ENCODE measurements around the gene COL20A1. TPM values are rescaled to one million over a fixed set of nuclear protein-coding genes. Genes with fewer than 3 reads are reported as not detected.

Gene COL20A1
- polyA plus RNA-seq, 2 donors: not detected

- Histone ChIP-seq H3K36me3 (ENCODE audit: control insufficient read depth in 2 of 2, insufficient read depth in 2 of 2, low read length in 1 of 2) (no peaks in the 10 kb centered on the region), H3K4me1 (ENCODE audit: control insufficient read depth in 2 of 2, insufficient read depth in 2 of 2, low read length in 1 of 2) (no peaks in the 10 kb centered on the region), H3K9me3 (ENCODE audit: control insufficient read depth in 2 of 2, insufficient read depth in 1 of 2, low read depth in 1 of 2, low read length in 1 of 2) (peaks cover 0 to 17% of the 10 kb centered on the region in 2 donors), H3K4me3 (ENCODE audit: low read depth in 1 of 2, low read length in 2 of 2) (no peak overlapping the region), H3K27ac (ENCODE audit: low read depth in 2 of 2, low read length in 1 of 2) (no peak overlapping the region), H3K27me3 (ENCODE audit: control insufficient read depth in 1 of 2, insufficient read depth in 2 of 2, low read length in 2 of 2) (no peaks in the 10 kb centered on the region)
- 25 to 33% methylated on average over 28 of the region's 28 CpGs for WGBS, 2 donors
These were observed 59.0 kb downstream of the COL20A1 start for GRCh38 chr20:63351811-63352591.

- H3K4me3 ChIP-seq (ENCODE audit: low read depth in 1 of 2, low read length in 2 of 2): no peak overlapping the region
- H3K36me3 ChIP-seq (ENCODE audit: control insufficient read depth in 2 of 2, insufficient read depth in 2 of 2, low read length in 1 of 2): no peaks in the 10 kb centered on the region
- no peaks in the 10 kb centered on the region for H3K27me3 ChIP-seq (ENCODE audit: control insufficient read depth in 1 of 2, insufficient read depth in 2 of 2, low read length in 2 of 2)
- no peak overlapping the region for H3K27ac ChIP-seq (ENCODE audit: low read depth in 2 of 2, low read length in 1 of 2)
- 43 to 59% methylated on average over 9 to 12 of the region's 12 CpGs for WGBS, 2 donors
- peaks cover 0 to 17% of the 10 kb centered on the region in 2 donors for H3K9me3 ChIP-seq (ENCODE audit: control insufficient read depth in 2 of 2, insufficient read depth in 1 of 2, low read depth in 1 of 2, low read length in 1 of 2)
- no peaks in the 10 kb centered on the region for H3K4me1 ChIP-seq (ENCODE audit: control insufficient read depth in 2 of 2, insufficient read depth in 2 of 2, low read length in 1 of 2)
These were observed 59.8 kb downstream of the COL20A1 start for GRCh38 chr20:63352811-63353221.

GRCh38 chr20:63354636-63355350, 61.8 kb downstream of the COL20A1 start:
- 74 to 76% methylated on average over 25 of the region's 25 CpGs for WGBS, 2 donors
- H3K27me3 ChIP-seq (ENCODE audit: control insufficient read depth in 1 of 2, insufficient read depth in 2 of 2, low read length in 2 of 2): peaks cover 0 to 3% of the 10 kb centered on the region in 2 donors

GRCh38 chr20:63355781-63356295, 62.9 kb downstream of the COL20A1 start:
- peaks cover 0 to 13% of the 10 kb centered on the region in 2 donors for H3K9me3 ChIP-seq (ENCODE audit: control insufficient read depth in 2 of 2, insufficient read depth in 1 of 2, low read depth in 1 of 2, low read length in 1 of 2)
- no peaks in the 10 kb centered on the region for H3K36me3 ChIP-seq (ENCODE audit: control insufficient read depth in 2 of 2, insufficient read depth in 2 of 2, low read length in 1 of 2)
- 84 to 85% methylated on average over 9 to 11 of the region's 11 CpGs for WGBS, 2 donors
- H3K4me3 ChIP-seq (ENCODE audit: low read depth in 1 of 2, low read length in 2 of 2): no peak overlapping the region
- H3K4me1 ChIP-seq (ENCODE audit: control insufficient read depth in 2 of 2, insufficient read depth in 2 of 2, low read length in 1 of 2): peaks cover 0 to 3% of the 10 kb centered on the region in 2 donors
- no peak overlapping the region for H3K27ac ChIP-seq (ENCODE audit: low read depth in 2 of 2, low read length in 1 of 2)
- H3K27me3 ChIP-seq (ENCODE audit: control insufficient read depth in 1 of 2, insufficient read depth in 2 of 2, low read length in 2 of 2): peaks cover 0 to 9% of the 10 kb centered on the region in 2 donors

More at GRCh38 chr20:63354636-63355350, 61.8 kb downstream of the COL20A1 start:
- no peaks in the 10 kb centered on the region for H3K36me3 ChIP-seq (ENCODE audit: control insufficient read depth in 2 of 2, insufficient read depth in 2 of 2, low read length in 1 of 2)
- no peaks in the 10 kb centered on the region for H3K4me1 ChIP-seq (ENCODE audit: control insufficient read depth in 2 of 2, insufficient read depth in 2 of 2, low read length in 1 of 2)
- H3K9me3 ChIP-seq (ENCODE audit: control insufficient read depth in 2 of 2, insufficient read depth in 1 of 2, low read depth in 1 of 2, low read length in 1 of 2): peaks cover 0 to 17% of the 10 kb centered on the region in 2 donors
- no peak overlapping the region for H3K4me3 ChIP-seq (ENCODE audit: low read depth in 1 of 2, low read length in 2 of 2)
- no peak overlapping the region for H3K27ac ChIP-seq (ENCODE audit: low read depth in 2 of 2, low read length in 1 of 2)

GRCh38 chr20:63356511-63356910, 63.5 kb downstream of the COL20A1 start:
- H3K36me3 ChIP-seq (ENCODE audit: control insufficient read depth in 2 of 2, insufficient read depth in 2 of 2, low read length in 1 of 2): no peaks in the 10 kb centered on the region
- peaks cover 0 to 12% of the 10 kb centered on the region in 2 donors for H3K27me3 ChIP-seq (ENCODE audit: control insufficient read depth in 1 of 2, insufficient read depth in 2 of 2, low read length in 2 of 2)
- peaks cover 0 to 3% of the 10 kb centered on the region in 2 donors for H3K4me1 ChIP-seq (ENCODE audit: control insufficient read depth in 2 of 2, insufficient read depth in 2 of 2, low read length in 1 of 2)
- H3K27ac ChIP-seq (ENCODE audit: low read depth in 2 of 2, low read length in 1 of 2): no peak overlapping the region
- 90 to 92% methylated on average over 8 of the region's 8 CpGs for WGBS, 2 donors
- no peak overlapping the region for H3K4me3 ChIP-seq (ENCODE audit: low read depth in 1 of 2, low read length in 2 of 2)
- H3K9me3 ChIP-seq (ENCODE audit: control insufficient read depth in 2 of 2, insufficient read depth in 1 of 2, low read depth in 1 of 2, low read length in 1 of 2): peaks cover 0 to 7% of the 10 kb centered on the region in 2 donors

- WGBS, 2 donors: 72% methylated on average over 28 to 30 of the region's 30 CpGs
- peaks cover 0 to 3% of the 10 kb centered on the region in 2 donors for H3K9me3 ChIP-seq (ENCODE audit: control insufficient read depth in 2 of 2, insufficient read depth in 1 of 2, low read depth in 1 of 2, low read length in 1 of 2)
- H3K27me3 ChIP-seq (ENCODE audit: control insufficient read depth in 1 of 2, insufficient read depth in 2 of 2, low read length in 2 of 2): peaks cover 0 to 12% of the 10 kb centered on the region in 2 donors
- H3K27ac ChIP-seq (ENCODE audit: low read depth in 2 of 2, low read length in 1 of 2): no peak overlapping the region
- H3K36me3 ChIP-seq (ENCODE audit: control insufficient read depth in 2 of 2, insufficient read depth in 2 of 2, low read length in 1 of 2): no peaks in the 10 kb centered on the region
- H3K4me3 ChIP-seq (ENCODE audit: low read depth in 1 of 2, low read length in 2 of 2): no peak overlapping the region
- peaks cover 0 to 3% of the 10 kb centered on the region in 2 donors for H3K4me1 ChIP-seq (ENCODE audit: control insufficient read depth in 2 of 2, insufficient read depth in 2 of 2, low read length in 1 of 2)
These were observed 64.2 kb downstream of the COL20A1 start for GRCh38 chr20:63356931-63357879.

GRCh38 chr20:63357921-63358905, 65.2 kb downstream of the COL20A1 start:
- Histone ChIP-seq H3K4me1 (ENCODE audit: control insufficient read depth in 2 of 2, insufficient read depth in 2 of 2, low read length in 1 of 2) (peaks cover 0 to 3% of the 10 kb centered on the region in 2 donors), H3K9me3 (ENCODE audit: control insufficient read depth in 2 of 2, insufficient read depth in 1 of 2, low read depth in 1 of 2, low read length in 1 of 2) (peaks cover 0 to 2% of the 10 kb centered on the region in 2 donors), H3K4me3 (ENCODE audit: low read depth in 1 of 2, low read length in 2 of 2) (no peak overlapping the region), H3K27me3 (ENCODE audit: control insufficient read depth in 1 of 2, insufficient read depth in 2 of 2, low read length in 2 of 2) (peaks cover 0 to 12% of the 10 kb centered on the region in 2 donors), H3K27ac (ENCODE audit: low read depth in 2 of 2, low read length in 1 of 2) (no peak overlapping the region), H3K36me3 (ENCODE audit: control insufficient read depth in 2 of 2, insufficient read depth in 2 of 2, low read length in 1 of 2) (no peaks in the 10 kb centered on the region)
- 53 to 57% methylated on average over 26 of the region's 26 CpGs for WGBS, 2 donors

GRCh38 chr20:63359164-63359934, 66.4 kb downstream of the COL20A1 start:
- Histone ChIP-seq H3K4me3 (ENCODE audit: low read depth in 1 of 2, low read length in 2 of 2) (no peak overlapping the region), H3K27me3 (ENCODE audit: control insufficient read depth in 1 of 2, insufficient read depth in 2 of 2, low read length in 2 of 2) (peaks cover 0 to 12% of the 10 kb centered on the region in 2 donors), H3K4me1 (ENCODE audit: control insufficient read depth in 2 of 2, insufficient read depth in 2 of 2, low read length in 1 of 2) (peaks cover 0 to 3% of the 10 kb centered on the region in 2 donors), H3K9me3 (ENCODE audit: control insufficient read depth in 2 of 2, insufficient read depth in 1 of 2, low read depth in 1 of 2, low read length in 1 of 2) (peaks cover 0 to 2% of the 10 kb centered on the region in 2 donors), H3K27ac (ENCODE audit: low read depth in 2 of 2, low read length in 1 of 2) (no peak overlapping the region), H3K36me3 (ENCODE audit: control insufficient read depth in 2 of 2, insufficient read depth in 2 of 2, low read length in 1 of 2) (no peaks in the 10 kb centered on the region)
- 70 to 73% methylated on average over 39 to 42 of the region's 42 CpGs for whole genome bisulfite sequencing, 2 donors

Data from esophagus (tissue), 2 donors.